Caco-2 (cell line): Measurements from ENCODE around the gene SUPT3H. TPM values are rescaled to one million over a fixed set of nuclear protein-coding genes. Genes with fewer than 3 reads are reported as not detected.

Experiments used
- BruUV-seq: library from RNA; stranded (reverse); fragments of 400-500 nt; replicated peaks from 2 replicates; lab custom pipeline; 2021; lab: Mats Ljungman, UMichigan
- CTCF ChIA-PET: fragments of 300-600 bp; sonication (Branson Sonifier 250); formaldehyde crosslinking; loops from one replicate; lab custom pipeline; 2022; ENCODE audit warnings: antibody characterized with exemption; lab: Charles Lee
- POLR2A ChIA-PET: fragments of 300-600 bp; sonication (Branson Sonifier 250); formaldehyde crosslinking; loops from one replicate; lab custom pipeline; 2022; ENCODE audit warnings: antibody characterized with exemption; lab: Charles Lee
- DNase-seq, 2 experiments: peaks; one replicate each; pipeline versions ENCODE4 v3.0.0 to v3.0.0-alpha.2; 2020 to 2022
- H3K27me3 ChIP-seq: replicated peaks from 2 replicates; pipeline ENCODE4 v1.6.0; 2011; ENCODE audit warnings: low read length; ENCODE audit not compliant: control insufficient read depth, insufficient read depth
- H3K36me3 ChIP-seq: 2 replicates; pipeline ENCODE4 v1.5.1; 2011; ENCODE audit warnings: low read length; ENCODE audit not compliant: control insufficient read depth, insufficient read depth
- H3K4me1 ChIP-seq: fragments of 250-450 bp; sonication (Bioruptor Pico); 2 replicates; pipeline ENCODE4 v1.5.1; 2020; ENCODE audit warnings: mild to moderate bottlenecking
- H3K4me3 ChIP-seq: 2 replicates; pipeline ENCODE4 v1.5.1; 2011; ENCODE audit warnings: low read depth, mild to moderate bottlenecking, control low read depth, low read length
- H3K9me3 ChIP-seq: fragments of 250-450 bp; sonication (Bioruptor Pico); 2 replicates; pipeline ENCODE4 v1.5.1; 2020; ENCODE audit warnings: mild to moderate bottlenecking, moderate library complexity
- H3K27ac Mint-ChIP-seq: one replicate; pipeline ENCODE4 v1.8.0; 2022; ENCODE audit warnings: mixed read lengths; ENCODE audit not compliant: unreplicated experiment
- H3K27me3 Mint-ChIP-seq: one replicate; pipeline ENCODE4 v1.8.0; 2022; ENCODE audit warnings: mixed read lengths; ENCODE audit not compliant: insufficient read depth, unreplicated experiment
- H3K36me3 Mint-ChIP-seq: one replicate; pipeline ENCODE4 v1.8.0; 2022; ENCODE audit warnings: mild to moderate bottlenecking, mixed read lengths; ENCODE audit not compliant: insufficient read depth, unreplicated experiment
- H3K4me1 Mint-ChIP-seq: one replicate; pipeline ENCODE4 v1.8.0; 2022; ENCODE audit warnings: low read depth, mixed read lengths; ENCODE audit not compliant: unreplicated experiment
- H3K4me3 Mint-ChIP-seq: one replicate; pipeline ENCODE4 v1.8.0; 2022; ENCODE audit warnings: mild to moderate bottlenecking, moderate library complexity, mixed read lengths; ENCODE audit not compliant: unreplicated experiment
- H3K9me3 Mint-ChIP-seq: one replicate; pipeline ENCODE4 v1.8.0; 2022; ENCODE audit warnings: mixed read lengths; ENCODE audit not compliant: unreplicated experiment
- intact Hi-C: fragments of 100-400 bp; cut with micrococcal nuclease; formaldehyde crosslinking; loops from one replicate; pipeline ENCODE4 v1.10.0; 2022; ENCODE audit not compliant: unreplicated experiment
- total RNA-seq: library from RNA; stranded (reverse); gene quantifications from 2 replicates; pipeline ENCODE4 v1.2.3, GENCODE V29; 2022
- TF ChIP-seq, protein P1 (sequence below), 2 experiments: fragments of 200-600 bp in 1 of 2; IDR thresholded peaks; 1 replicate in 1 of 2; 2 replicates in 1 of 2; pipeline versions ENCODE4 v1.5.1 to v1.8.0; 2011 to 2022; ENCODE audit warnings: antibody characterized with exemption in 1 of 2, control low read depth in 1 of 2, inconsistent platforms in 1 of 2, low read depth in 1 of 2, low read length in 1 of 2, mild to moderate bottlenecking in 1 of 2, moderate library complexity in 1 of 2; ENCODE audit not compliant: insufficient read depth in 1 of 2, severe bottlenecking in 1 of 2, unreplicated experiment in 1 of 2

Gene SUPT3H
- total RNA-seq, 1 experiment from 2014 or later = 13.2 TPM

DNA sequence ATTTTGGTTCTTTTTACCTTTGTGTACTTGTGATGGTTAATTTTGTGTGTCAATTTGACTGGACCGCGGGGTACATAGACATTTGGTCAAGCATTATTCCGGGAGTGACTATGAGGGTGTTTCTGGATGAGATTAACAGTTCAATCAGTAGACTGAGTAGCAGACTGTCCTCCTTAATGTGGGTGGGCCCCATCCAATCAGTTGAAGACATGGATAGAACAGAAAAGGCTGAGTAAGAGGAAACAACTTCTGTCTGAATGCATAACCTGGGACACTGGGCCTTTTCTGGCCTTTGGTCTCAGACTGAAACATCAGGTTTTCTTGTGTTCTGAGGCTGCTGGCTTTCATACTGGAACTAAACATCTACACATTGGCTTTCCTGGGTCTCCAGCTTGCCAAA lies 353.1 kb downstream of the SUPT3H start:
- DNase-seq = no peak
- H3K4me1 Mint-ChIP-seq = no peaks in the 10 kb centered on the region

DNA sequence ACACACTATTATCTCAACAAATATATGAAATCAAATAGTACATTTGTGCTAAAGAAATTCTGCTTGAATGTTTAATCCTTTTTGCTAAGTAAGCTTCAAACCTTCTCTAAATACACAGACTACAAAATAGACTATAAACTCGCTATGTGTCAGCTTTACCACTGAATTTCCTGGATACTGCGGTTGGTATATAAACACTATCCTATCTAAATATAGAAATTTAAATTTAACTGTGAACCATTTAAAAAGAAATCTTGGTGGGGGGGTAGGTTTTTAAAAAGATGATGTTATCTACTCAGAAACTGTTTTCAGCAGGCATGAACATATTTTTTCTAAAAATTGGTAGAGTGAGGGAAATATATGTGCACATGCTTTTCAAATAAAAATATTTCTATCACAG lies 356.1 kb downstream of the SUPT3H start:
- H3K27me3 ChIP-seq = no peaks in the 10 kb centered on the region
- no peak overlapping the region for H3K4me3 ChIP-seq
- no peak overlapping the region for H3K4me3 Mint-ChIP-seq
- H3K9me3 ChIP-seq = no peaks in the 10 kb centered on the region; the same call in 1 of the 2 replicates
- DNase-seq = no peak
- H3K27me3 Mint-ChIP-seq = no peaks in the 10 kb centered on the region
- no peaks in the 10 kb centered on the region for H3K4me1 Mint-ChIP-seq
- BruUV-seq = no TSS peak
- no peaks in the 10 kb centered on the region for H3K36me3 Mint-ChIP-seq
- no peaks in the 10 kb centered on the region for H3K4me1 ChIP-seq
- no peak overlapping the region for H3K27ac Mint-ChIP-seq
- intact Hi-C loops = no loop called here
- no peaks in the 10 kb centered on the region for H3K9me3 Mint-ChIP-seq
- TF ChIP-seq, protein P1, sequence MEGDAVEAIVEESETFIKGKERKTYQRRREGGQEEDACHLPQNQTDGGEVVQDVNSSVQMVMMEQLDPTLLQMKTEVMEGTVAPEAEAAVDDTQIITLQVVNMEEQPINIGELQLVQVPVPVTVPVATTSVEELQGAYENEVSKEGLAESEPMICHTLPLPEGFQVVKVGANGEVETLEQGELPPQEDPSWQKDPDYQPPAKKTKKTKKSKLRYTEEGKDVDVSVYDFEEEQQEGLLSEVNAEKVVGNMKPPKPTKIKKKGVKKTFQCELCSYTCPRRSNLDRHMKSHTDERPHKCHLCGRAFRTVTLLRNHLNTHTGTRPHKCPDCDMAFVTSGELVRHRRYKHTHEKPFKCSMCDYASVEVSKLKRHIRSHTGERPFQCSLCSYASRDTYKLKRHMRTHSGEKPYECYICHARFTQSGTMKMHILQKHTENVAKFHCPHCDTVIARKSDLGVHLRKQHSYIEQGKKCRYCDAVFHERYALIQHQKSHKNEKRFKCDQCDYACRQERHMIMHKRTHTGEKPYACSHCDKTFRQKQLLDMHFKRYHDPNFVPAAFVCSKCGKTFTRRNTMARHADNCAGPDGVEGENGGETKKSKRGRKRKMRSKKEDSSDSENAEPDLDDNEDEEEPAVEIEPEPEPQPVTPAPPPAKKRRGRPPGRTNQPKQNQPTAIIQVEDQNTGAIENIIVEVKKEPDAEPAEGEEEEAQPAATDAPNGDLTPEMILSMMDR (IDR thresholded peaks at IDR 0.05; ENCODE audit: insufficient read depth in 1 of 2, low read depth in 1 of 2, low read length in 1 of 2, severe bottlenecking in 1 of 2, unreplicated experiment in 1 of 2) = no peak
- ChIA-PET POLR2A (no interaction called here), CTCF (no interaction called here)
- H3K36me3 ChIP-seq = no peaks in the 10 kb centered on the region

More for the DNA sequence above, 353.1 kb downstream of the SUPT3H start:
- no peaks in the 10 kb centered on the region for H3K27me3 Mint-ChIP-seq
- POLR2A ChIA-PET = no interaction called here
- no peaks in the 10 kb centered on the region for H3K36me3 Mint-ChIP-seq
- Histone ChIP-seq H3K36me3 (no peaks in the 10 kb centered on the region), H3K27me3 (no peaks in the 10 kb centered on the region), H3K4me1 (no peaks in the 10 kb centered on the region), H3K4me3 (no peak overlapping the region), H3K9me3 (no peaks in the 10 kb centered on the region; the same call in 1 of the 2 replicates)
- TF ChIP-seq, protein P1 (IDR thresholded peaks at IDR 0.05; ENCODE audit: insufficient read depth in 1 of 2, low read depth in 1 of 2, low read length in 1 of 2, severe bottlenecking in 1 of 2, unreplicated experiment in 1 of 2) = no peak
- CTCF ChIA-PET = no interaction called here
- BruUV-seq = no TSS peak
- intact Hi-C loops = no loop called here
- H3K9me3 Mint-ChIP-seq = peaks cover 13% of the 10 kb centered on the region
- H3K27ac Mint-ChIP-seq = no peak overlapping the region
- no peak overlapping the region for H3K4me3 Mint-ChIP-seq

DNA sequence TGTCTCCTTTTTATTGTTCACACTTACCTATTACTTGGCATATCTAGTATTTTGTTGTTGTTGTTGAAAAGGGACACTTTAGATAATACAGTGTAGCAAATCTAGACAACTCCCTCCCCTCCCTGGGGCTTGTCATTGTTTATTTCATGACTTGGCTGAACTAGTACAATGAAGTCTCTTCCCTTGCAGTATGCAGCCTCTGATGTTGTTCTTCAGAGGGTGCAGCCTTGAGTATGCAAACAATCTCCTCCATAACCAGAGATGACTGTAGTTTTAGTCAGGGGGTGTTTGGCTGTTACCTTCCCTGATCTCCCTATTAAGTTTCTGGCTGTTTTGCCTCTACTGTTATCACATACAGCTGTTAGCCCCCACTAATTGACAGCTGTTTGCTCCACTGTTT lies 365.0 kb downstream of the SUPT3H start:
- Mint-ChIP-seq H3K27ac (no peak overlapping the region), H3K4me1 (no peaks in the 10 kb centered on the region), H3K36me3 (no peaks in the 10 kb centered on the region), H3K27me3 (no peaks in the 10 kb centered on the region), H3K9me3 (no peaks in the 10 kb centered on the region), H3K4me3 (no peak overlapping the region)
- intact Hi-C loops = no loop called here
- no peaks in the 10 kb centered on the region for H3K4me1 ChIP-seq
- no peaks in the 10 kb centered on the region for H3K27me3 ChIP-seq
- H3K4me3 ChIP-seq = no peak overlapping the region
- BruUV-seq = no TSS peak
- no peaks in the 10 kb centered on the region for H3K9me3 ChIP-seq
- no peaks in the 10 kb centered on the region for H3K36me3 ChIP-seq
- CTCF ChIA-PET = no interaction called here
- no peak for DNase-seq
- TF ChIP-seq, protein P1 (IDR thresholded peaks at IDR 0.05; ENCODE audit: insufficient read depth in 1 of 2, low read depth in 1 of 2, low read length in 1 of 2, severe bottlenecking in 1 of 2, unreplicated experiment in 1 of 2) = no peak
- POLR2A ChIA-PET = no interaction called here
